H9 (cell line): ENCODE data around the gene TRAIP. TPM values are rescaled to one million over a fixed set of nuclear protein-coding genes. Genes with fewer than 3 reads are reported as not detected.

Experiments
- DNase-seq: peaks from one replicate; pipeline ENCODE4 v3.0.0-alpha.2; 2017
- H2AFZ ChIP-seq: one replicate; pipeline ENCODE4 v1.6.1; 2013; ENCODE audit warnings: mild to moderate bottlenecking, low read length, control low read depth, moderate library complexity
- H2AK5ac ChIP-seq: 2 replicates; pipeline ENCODE4 v1.6.1; 2013; ENCODE audit warnings: low read length, control low read depth, mixed read lengths; ENCODE audit not compliant: insufficient read length
- H2BK120ac ChIP-seq: one replicate; pipeline ENCODE4 v1.6.1; 2013; ENCODE audit warnings: low read depth, mild to moderate bottlenecking, low read length, control low read depth, inconsistent platforms; ENCODE audit not compliant: poor library complexity, severe bottlenecking
- H2BK12ac ChIP-seq: 2 replicates; pipeline ENCODE4 v1.6.1; 2013; ENCODE audit warnings: low read length, control low read depth, mixed read lengths, low read depth; ENCODE audit not compliant: insufficient read length
- H2BK15ac ChIP-seq: 2 replicates; pipeline ENCODE4 v1.6.1; 2013; ENCODE audit warnings: low read depth, low read length, control low read depth
- H2BK20ac ChIP-seq: one replicate; pipeline ENCODE4 v1.6.1; 2013; ENCODE audit warnings: low read depth, mild to moderate bottlenecking, low read length, control low read depth, inconsistent platforms; ENCODE audit not compliant: poor library complexity, severe bottlenecking
- H2BK5ac ChIP-seq: 2 replicates; pipeline ENCODE4 v1.6.1; 2013; ENCODE audit warnings: low read length, control low read depth, mixed read lengths; ENCODE audit not compliant: insufficient read length
- H3K14ac ChIP-seq: 2 replicates; pipeline ENCODE4 v1.6.1; 2013; ENCODE audit warnings: low read length, control low read depth; ENCODE audit not compliant: insufficient read depth
- H3K18ac ChIP-seq: 2 replicates; pipeline ENCODE4 v1.6.1; 2013; ENCODE audit warnings: low read depth, mild to moderate bottlenecking, mixed read lengths, low read length, control low read depth; ENCODE audit not compliant: insufficient read length
- H3K23ac ChIP-seq: 2 replicates; pipeline ENCODE4 v1.6.1; 2013; ENCODE audit warnings: low read length, control low read depth, mixed read lengths, low read depth; ENCODE audit not compliant: insufficient read length
- H3K23me2 ChIP-seq: 2 replicates; pipeline ENCODE4 v1.6.1; 2013; ENCODE audit warnings: low read depth, mild to moderate bottlenecking, mixed read lengths, low read length, control low read depth; ENCODE audit not compliant: insufficient read length, poor library complexity, severe bottlenecking
- H3K27ac ChIP-seq: 2 replicates; pipeline ENCODE4 v1.5.1; 2013; ENCODE audit warnings: low read length, control low read depth, mixed read lengths, low read depth; ENCODE audit not compliant: insufficient read length
- H3K27me3 ChIP-seq: 2 replicates; pipeline ENCODE4 v1.6.1; 2013; ENCODE audit warnings: low read length, control low read depth, inconsistent platforms; ENCODE audit not compliant: insufficient read depth
- H3K4ac ChIP-seq: 2 replicates; pipeline ENCODE4 v1.6.1; 2013; ENCODE audit warnings: low read depth, mild to moderate bottlenecking, control low read depth, inconsistent platforms, low read length, moderate library complexity
- H3K4me1 ChIP-seq: 2 replicates; pipeline ENCODE4 v1.6.1; 2013; ENCODE audit warnings: low read length, control low read depth, inconsistent platforms; ENCODE audit not compliant: insufficient read depth
- H3K4me2 ChIP-seq: 2 replicates; pipeline ENCODE4 v1.6.1; 2013; ENCODE audit warnings: low read length, control low read depth, mixed read lengths; ENCODE audit not compliant: insufficient read length, insufficient read depth
- H3K56ac ChIP-seq: 2 replicates; pipeline ENCODE4 v1.6.1; 2013; ENCODE audit warnings: low read depth, mild to moderate bottlenecking, mixed read lengths, low read length, control low read depth; ENCODE audit not compliant: insufficient read length
- H3K79me1 ChIP-seq: 2 replicates; pipeline ENCODE4 v1.6.1; 2013; ENCODE audit warnings: low read depth, mild to moderate bottlenecking, moderate library complexity, low read length, control low read depth, inconsistent platforms; ENCODE audit not compliant: insufficient read depth, poor library complexity, severe bottlenecking
- H3K79me2 ChIP-seq: 2 replicates; pipeline ENCODE4 v1.6.1; 2013; ENCODE audit warnings: low read length, control low read depth, inconsistent platforms; ENCODE audit not compliant: insufficient read depth
- H3K9ac ChIP-seq: 2 replicates; pipeline ENCODE4 v1.6.1; 2013; ENCODE audit warnings: low read length, control low read depth, mixed read lengths; ENCODE audit not compliant: insufficient read length; ENCODE audit errors: extremely low read depth
- H3K9me3 ChIP-seq: one replicate; pipeline ENCODE4 v1.6.1; 2013; ENCODE audit warnings: low read depth, low read length, inconsistent platforms; ENCODE audit not compliant: control insufficient read depth
- H3T11ph ChIP-seq: one replicate; pipeline ENCODE4 v1.6.1; 2013; ENCODE audit warnings: mild to moderate bottlenecking, low read length, control low read depth, inconsistent platforms
- H4K20me1 ChIP-seq: one replicate; pipeline ENCODE4 v1.6.1; 2013; ENCODE audit not compliant: control insufficient read depth, insufficient read length, insufficient read depth
- H4K5ac ChIP-seq: 2 replicates; pipeline ENCODE4 v1.6.1; 2013; ENCODE audit warnings: low read depth, mild to moderate bottlenecking, mixed read lengths, low read length, control low read depth; ENCODE audit not compliant: insufficient read length
- H4K8ac ChIP-seq: replicated peaks from 2 replicates; pipeline ENCODE4 v1.6.1; 2013; ENCODE audit warnings: low read length, control low read depth, mixed read lengths, low read depth; ENCODE audit not compliant: insufficient read length
- H4K91ac ChIP-seq: 2 replicates; pipeline ENCODE4 v1.6.1; 2013; ENCODE audit warnings: low read depth, mild to moderate bottlenecking, moderate library complexity, mixed read lengths, low read length, control low read depth; ENCODE audit not compliant: insufficient read length
- H3K27ac Mint-ChIP-seq, 3 experiments: 2 replicates in 2 of 3; 3 replicates in 1 of 3; pipeline ENCODE4 v1.8.0; 2020 to 2021; ENCODE audit warnings: mixed read lengths in 3 of 3, mild to moderate bottlenecking in 1 of 3, moderate library complexity in 1 of 3
- H3K27me3 Mint-ChIP-seq: 2 replicates; pipeline ENCODE4 v1.8.0; 2021; ENCODE audit warnings: low read depth, mild to moderate bottlenecking, moderate library complexity, mixed read lengths
- H3K36me3 Mint-ChIP-seq, 3 experiments: 2 replicates in 2 of 3; 3 replicates in 1 of 3; pipeline ENCODE4 v1.8.0; 2020 to 2021; ENCODE audit warnings: low read depth in 3 of 3, mixed read lengths in 3 of 3; ENCODE audit not compliant: insufficient read depth in 1 of 3
- H3K4me1 Mint-ChIP-seq, 2 experiments: 2 replicates each; pipeline ENCODE4 v1.8.0; 2020; ENCODE audit warnings: mixed read lengths in 2 of 2
- H3K4me3 Mint-ChIP-seq, 2 experiments: 2 replicates in 1 of 2; 3 replicates in 1 of 2; pipeline ENCODE4 v1.8.0; 2020 to 2021; ENCODE audit warnings: mild to moderate bottlenecking in 2 of 2, mixed read lengths in 2 of 2, moderate library complexity in 1 of 2
- H3K9me3 Mint-ChIP-seq, 2 experiments: 2 replicates in 1 of 2; 3 replicates in 1 of 2; pipeline ENCODE4 v1.8.0; 2020; ENCODE audit warnings: mild to moderate bottlenecking in 2 of 2, mixed read lengths in 2 of 2, moderate library complexity in 1 of 2
- WGBS: extraction: QIAGEN DNeasy Blood & Tissue Kit; methylation state at CpG from one replicate; pipeline ENCODE4 v1.1.7; 2013; ENCODE audit warnings: missing lambda C conversion rate, low lambda C conversion rate, mixed read lengths; ENCODE audit not compliant: insufficient read length; ENCODE audit errors: extremely low coverage; 5-methylcytosine and 5-hydroxymethylcytosine counted together
- total RNA-seq: library from RNA; stranded (reverse); gene quantifications from 2 replicates; pipeline ENCODE4 v1.2.1, GENCODE V29; 2021
- TF ChIP-seq, protein P1 (sequence below): fragments of 200-600 bp; sonication (generic); conservative IDR thresholded peaks from 3 replicates; pipeline ENCODE4 v1.8.0; 2021; ENCODE audit warnings: antibody characterized with exemption, mild to moderate bottlenecking

Gene TRAIP
- total RNA-seq, 1 experiment from 2014 or later, result 36.7 TPM

GRCh38 chr3:49806850-49807249 is 49.5 kb downstream of the TRAIP start:
- H3K79me1 ChIP-seq, result no peaks in the 10 kb centered on the region
- H2BK12ac ChIP-seq, result no peak overlapping the region
- H3K4me1 ChIP-seq, result peaks cover 8% of the 10 kb centered on the region; the same call in 1 of the 2 replicates
- DNase-seq, result no peak
- H3K36me3 Mint-ChIP-seq, result no peaks in the 10 kb centered on the region
- H3K4me2 ChIP-seq, result no peak overlapping the region
- H2BK120ac ChIP-seq, result no peak overlapping the region
- H3K9ac ChIP-seq, result no peak overlapping the region
- no peak overlapping the region for H3T11ph ChIP-seq
- H4K91ac ChIP-seq, result no peak overlapping the region
- H3K4me1 Mint-ChIP-seq, result peaks cover 25 to 31% of the 10 kb centered on the region in 2 experiments
- H3K27ac ChIP-seq, result no peak overlapping the region
- H4K20me1 ChIP-seq, result no peaks in the 10 kb centered on the region
- WGBS, result no CpG with 5 or more reads among the region's 2 CpGs
- no peak overlapping the region for H2BK5ac ChIP-seq
- no peaks in the 10 kb centered on the region for H3K9me3 ChIP-seq
- no peak overlapping the region for H4K5ac ChIP-seq
- H3K23ac ChIP-seq, result no peak overlapping the region
- H3K18ac ChIP-seq, result no peak overlapping the region
- no peak overlapping the region for H3K56ac ChIP-seq
- no peak overlapping the region for H2AK5ac ChIP-seq
- peaks cover 14% of the 10 kb centered on the region for H3K23me2 ChIP-seq
- no peak overlapping the region for H2BK20ac ChIP-seq
- no peak overlapping the region for H2BK15ac ChIP-seq
- H3K4ac ChIP-seq, result no peak overlapping the region
- H3K4me3 Mint-ChIP-seq, result no peak overlapping the region
- no peaks in the 10 kb centered on the region; the same call in 1 of the 2 replicates for H3K27me3 ChIP-seq
- H3K27ac Mint-ChIP-seq, result 0 out of 7 replicates have a peak overlapping the region, but pooled peaks of 1 of the 3 experiments have one; percentile 35
- H3K14ac ChIP-seq, result no peak overlapping the region
- H3K27me3 Mint-ChIP-seq, result peaks cover 29% of the 10 kb centered on the region
- H3K9me3 Mint-ChIP-seq, result no peaks in the 10 kb centered on the region
- TF ChIP-seq, protein P1, sequence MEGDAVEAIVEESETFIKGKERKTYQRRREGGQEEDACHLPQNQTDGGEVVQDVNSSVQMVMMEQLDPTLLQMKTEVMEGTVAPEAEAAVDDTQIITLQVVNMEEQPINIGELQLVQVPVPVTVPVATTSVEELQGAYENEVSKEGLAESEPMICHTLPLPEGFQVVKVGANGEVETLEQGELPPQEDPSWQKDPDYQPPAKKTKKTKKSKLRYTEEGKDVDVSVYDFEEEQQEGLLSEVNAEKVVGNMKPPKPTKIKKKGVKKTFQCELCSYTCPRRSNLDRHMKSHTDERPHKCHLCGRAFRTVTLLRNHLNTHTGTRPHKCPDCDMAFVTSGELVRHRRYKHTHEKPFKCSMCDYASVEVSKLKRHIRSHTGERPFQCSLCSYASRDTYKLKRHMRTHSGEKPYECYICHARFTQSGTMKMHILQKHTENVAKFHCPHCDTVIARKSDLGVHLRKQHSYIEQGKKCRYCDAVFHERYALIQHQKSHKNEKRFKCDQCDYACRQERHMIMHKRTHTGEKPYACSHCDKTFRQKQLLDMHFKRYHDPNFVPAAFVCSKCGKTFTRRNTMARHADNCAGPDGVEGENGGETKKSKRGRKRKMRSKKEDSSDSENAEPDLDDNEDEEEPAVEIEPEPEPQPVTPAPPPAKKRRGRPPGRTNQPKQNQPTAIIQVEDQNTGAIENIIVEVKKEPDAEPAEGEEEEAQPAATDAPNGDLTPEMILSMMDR, result no peak
- no peak overlapping the region for H4K8ac ChIP-seq
- no peak overlapping the region for H2AFZ ChIP-seq
- H3K79me2 ChIP-seq, result no peaks in the 10 kb centered on the region
